HUES6 (cell line): ENCODE data around the gene TMEM208.

ENCODE experiments used
- H3K27ac ChIP-seq: 2 replicates; pipeline ENCODE4 v1.7.0; 2013; ENCODE audit warnings: low read depth, mild to moderate bottlenecking, low read length, inconsistent platforms
- H3K27me3 ChIP-seq: 2 replicates; pipeline ENCODE4 v1.6.1; 2013; ENCODE audit warnings: low read length; ENCODE audit not compliant: control insufficient read depth, insufficient read depth
- H3K36me3 ChIP-seq: 2 replicates; pipeline ENCODE4 v1.6.1; 2013; ENCODE audit warnings: low read length; ENCODE audit not compliant: control insufficient read depth, insufficient read depth
- H3K4me1 ChIP-seq: 2 replicates; pipeline ENCODE4 v1.6.1; 2013; ENCODE audit warnings: low read length; ENCODE audit not compliant: control insufficient read depth, insufficient read depth
- H3K4me3 ChIP-seq: 2 replicates; pipeline ENCODE4 v1.5.1; 2013; ENCODE audit warnings: low read depth, low read length
- H3K9ac ChIP-seq: one replicate; pipeline ENCODE4 v1.6.1; 2013; ENCODE audit warnings: mild to moderate bottlenecking, low read length
- H3K9me3 ChIP-seq: 2 replicates; pipeline ENCODE4 v1.6.1; 2013; ENCODE audit warnings: low read depth, low read length; ENCODE audit not compliant: control insufficient read depth, insufficient read depth

Gene TMEM208

DNA sequence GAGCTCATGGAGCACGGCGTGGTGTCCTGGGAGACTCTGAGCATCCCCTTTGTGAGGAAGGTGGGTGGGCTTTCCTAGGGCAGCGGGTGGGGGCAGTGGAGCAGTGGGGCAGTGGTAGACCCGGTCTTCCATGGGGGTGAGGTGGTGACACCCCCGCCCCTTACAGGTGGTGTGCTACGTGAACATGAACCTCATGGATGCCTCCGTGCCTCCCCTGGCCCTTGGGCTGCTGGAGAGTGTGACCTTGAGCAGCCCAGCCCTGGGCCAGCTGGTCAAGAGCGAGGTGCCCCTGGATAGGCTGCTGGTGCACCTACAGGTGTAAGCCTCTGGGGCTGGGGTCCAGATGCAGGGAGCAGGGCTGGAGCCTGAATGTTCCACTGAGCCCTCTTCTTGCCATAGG lies 26.4 kb upstream of the TMEM208 start:
- no peaks in the 10 kb centered on the region for H3K27me3 ChIP-seq
- no peaks in the 10 kb centered on the region for H3K9me3 ChIP-seq
- peaks cover 4% of the 10 kb centered on the region; the same call in 1 of the 2 replicates for H3K4me1 ChIP-seq
- H3K36me3 ChIP-seq: peaks cover 57% of the 10 kb centered on the region
- H3K27ac ChIP-seq: no peak overlapping the region
- no peak overlapping the region for H3K4me3 ChIP-seq
- no peak overlapping the region for H3K9ac ChIP-seq

DNA sequence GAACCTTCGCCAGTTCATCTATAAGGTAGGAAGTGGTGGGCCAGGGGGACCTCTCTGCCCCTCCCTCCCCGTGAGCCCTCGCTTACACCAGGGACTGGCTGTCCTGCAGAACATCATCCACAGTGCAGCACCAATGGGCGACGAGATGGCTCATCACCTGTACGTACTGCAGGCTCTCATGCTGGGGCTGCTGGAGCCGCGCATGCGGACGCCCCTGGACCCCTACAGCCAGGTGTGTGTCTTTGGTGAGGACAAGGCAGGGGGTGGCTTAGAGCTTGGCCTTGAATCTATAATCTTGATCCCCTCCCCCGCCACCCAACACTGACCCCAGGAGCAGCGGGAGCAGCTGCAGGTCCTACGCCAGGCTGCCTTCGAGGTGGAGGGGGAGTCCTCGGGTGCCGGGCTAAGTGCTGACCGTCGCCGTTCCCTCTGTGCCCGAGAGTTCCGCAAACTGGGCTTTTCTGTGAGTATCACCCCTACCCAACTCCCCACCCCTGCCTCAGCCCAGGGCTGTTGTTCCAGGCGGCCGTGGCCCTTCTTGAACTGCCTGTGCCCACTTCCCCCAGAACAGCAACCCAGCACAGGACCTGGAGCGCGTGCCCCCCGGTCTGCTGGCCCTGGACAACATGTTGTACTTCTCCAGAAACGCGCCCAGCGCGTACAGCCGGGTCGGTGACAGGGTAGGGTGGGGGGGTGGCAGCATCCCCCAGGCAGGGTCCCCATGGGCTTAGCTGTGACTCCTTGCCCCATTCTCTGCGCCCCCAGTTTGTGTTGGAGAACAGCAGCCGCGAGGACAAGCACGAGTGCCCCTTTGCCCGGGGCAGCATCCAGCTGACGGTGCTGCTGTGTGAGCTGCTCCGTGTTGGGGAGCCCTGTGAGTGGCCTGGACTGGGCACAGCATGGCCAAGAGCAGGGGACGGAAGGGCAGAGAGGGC lies 25.3 kb upstream of the TMEM208 start:
- H3K9ac ChIP-seq: no peak overlapping the region
- no peaks in the 10 kb centered on the region for H3K9me3 ChIP-seq
- no peaks in the 10 kb centered on the region for H3K27me3 ChIP-seq
- no peak overlapping the region for H3K27ac ChIP-seq
- no peak overlapping the region for H3K4me3 ChIP-seq
- peaks cover 8% of the 10 kb centered on the region; the same call in 1 of the 2 replicates for H3K4me1 ChIP-seq
- peaks cover 45% of the 10 kb centered on the region for H3K36me3 ChIP-seq

DNA sequence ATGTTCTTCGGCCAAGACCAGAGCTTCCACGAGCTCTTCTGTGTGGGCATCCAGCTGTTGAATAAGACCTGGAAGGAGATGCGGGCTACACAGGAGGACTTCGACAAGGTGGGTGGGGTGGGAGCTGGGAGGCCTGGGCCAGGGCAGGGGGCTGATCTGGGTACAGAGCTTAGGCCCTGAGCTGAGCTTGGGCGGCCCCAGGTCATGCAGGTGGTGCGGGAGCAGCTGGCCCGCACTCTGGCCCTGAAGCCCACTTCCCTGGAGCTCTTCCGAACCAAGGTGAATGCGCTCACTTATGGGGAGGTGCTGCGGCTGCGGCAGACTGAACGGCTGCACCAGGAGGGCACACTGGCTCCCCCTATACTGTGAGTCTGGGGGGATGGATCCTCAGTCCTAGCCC lies 24.5 kb upstream of the TMEM208 start:
- Histone ChIP-seq H3K36me3 (peaks cover 38% of the 10 kb centered on the region), H3K27me3 (no peaks in the 10 kb centered on the region)

DNA sequence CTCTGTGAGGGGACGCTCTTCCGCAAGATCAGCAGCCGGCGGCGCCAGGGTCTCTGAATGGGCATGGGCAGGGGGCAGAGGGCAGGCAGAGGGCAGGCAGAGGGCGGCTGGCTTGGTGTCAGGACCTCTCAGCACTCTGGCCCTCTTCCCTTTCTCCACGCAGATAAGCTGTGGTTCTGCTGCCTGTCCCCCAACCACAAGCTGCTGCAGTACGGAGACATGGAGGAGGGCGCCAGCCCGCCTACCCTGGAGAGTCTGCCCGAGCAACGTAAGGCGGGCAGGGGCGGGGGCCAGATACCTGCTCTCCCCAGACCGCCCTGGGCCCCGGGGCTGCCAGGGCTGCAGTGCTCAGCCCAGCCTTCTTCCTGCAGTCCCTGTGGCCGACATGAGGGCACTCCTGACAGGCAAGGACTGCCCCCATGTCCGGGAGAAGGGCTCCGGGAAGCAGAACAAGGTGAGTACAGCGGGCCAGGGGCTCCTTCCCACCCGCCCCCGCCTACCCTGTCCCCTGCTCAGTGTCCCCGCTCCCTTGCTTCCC lies 23.9 kb upstream of the TMEM208 start:
- H3K36me3 ChIP-seq: peaks cover 32% of the 10 kb centered on the region
- H3K4me3 ChIP-seq: no peak overlapping the region
- H3K9ac ChIP-seq: no peak overlapping the region
- no peaks in the 10 kb centered on the region for H3K9me3 ChIP-seq
- H3K4me1 ChIP-seq: peaks cover 17% of the 10 kb centered on the region
- H3K27me3 ChIP-seq: no peaks in the 10 kb centered on the region
- no peak overlapping the region for H3K27ac ChIP-seq

More for the DNA sequence above, 24.5 kb upstream of the TMEM208 start:
- no peak overlapping the region for H3K27ac ChIP-seq
- H3K9me3 ChIP-seq: no peaks in the 10 kb centered on the region
- H3K4me1 ChIP-seq: peaks cover 15% of the 10 kb centered on the region
- H3K9ac ChIP-seq: no peak overlapping the region
- H3K4me3 ChIP-seq: no peak overlapping the region

DNA sequence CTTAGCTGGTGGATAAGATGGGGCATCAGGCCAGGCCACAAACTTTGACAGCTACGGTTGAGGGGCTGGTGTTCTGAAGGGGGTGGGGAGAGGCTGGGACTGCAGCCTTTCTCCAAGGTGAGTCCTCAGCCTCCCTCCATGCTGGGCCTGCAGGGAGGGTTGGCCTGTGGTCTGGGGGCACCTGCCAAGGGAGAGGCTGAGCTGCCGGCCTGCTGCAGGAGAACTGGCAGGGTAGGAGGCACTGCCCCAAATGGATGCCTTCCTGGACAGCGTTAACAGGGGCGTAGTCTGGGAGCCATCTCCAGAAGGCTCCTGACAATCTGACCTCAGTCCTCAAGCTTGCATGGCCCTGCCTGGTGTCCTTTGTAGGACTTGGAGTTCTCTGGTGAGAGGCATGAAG lies 22.9 kb upstream of the TMEM208 start:
- peaks cover 30% of the 10 kb centered on the region for H3K36me3 ChIP-seq

DNA sequence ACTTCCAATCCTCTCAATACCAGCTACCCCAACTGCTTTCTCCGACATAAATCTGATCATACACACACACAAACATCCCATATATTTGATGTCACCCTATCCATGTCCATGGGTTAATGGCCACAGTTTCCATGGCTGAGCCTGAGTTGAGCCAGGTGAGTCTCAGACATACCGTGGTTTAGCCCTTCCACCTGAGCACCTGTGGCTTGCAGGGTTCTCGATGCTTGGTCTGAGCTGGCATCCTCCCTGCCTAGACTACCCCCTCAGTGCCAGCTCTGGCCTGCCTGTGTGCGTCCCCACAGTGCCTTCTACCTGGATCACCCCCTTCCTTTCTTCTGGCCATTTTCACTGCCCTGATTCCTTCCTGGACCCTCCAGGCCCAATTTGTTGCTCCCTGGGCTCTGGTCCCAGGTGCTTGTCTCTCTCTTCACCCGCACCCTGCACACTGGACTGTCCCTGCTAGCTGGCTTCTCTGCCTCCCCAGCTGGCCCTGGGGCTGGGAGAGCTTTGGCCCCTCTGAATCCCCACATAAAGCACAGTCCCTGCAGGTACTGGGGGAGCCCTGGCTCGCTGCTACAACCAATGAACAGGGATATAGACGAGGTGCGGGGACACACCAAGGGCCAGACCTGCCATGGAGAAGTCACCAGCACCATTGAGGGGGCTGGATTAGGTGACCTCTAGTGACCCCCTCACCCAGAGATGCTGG lies 20.6 kb upstream of the TMEM208 start:
- Histone ChIP-seq H3K4me1 (peaks cover 13% of the 10 kb centered on the region), H3K27me3 (no peaks in the 10 kb centered on the region), H3K9me3 (no peaks in the 10 kb centered on the region), H3K4me3 (no peak overlapping the region), H3K27ac (no peak overlapping the region), H3K36me3 (peaks cover 28% of the 10 kb centered on the region), H3K9ac (no peak overlapping the region)

More for the DNA sequence above, 22.9 kb upstream of the TMEM208 start:
- Histone ChIP-seq H3K9me3 (no peaks in the 10 kb centered on the region), H3K27me3 (no peaks in the 10 kb centered on the region), H3K27ac (no peak overlapping the region), H3K9ac (no peak overlapping the region), H3K4me1 (peaks cover 13% of the 10 kb centered on the region), H3K4me3 (no peak overlapping the region)

DNA sequence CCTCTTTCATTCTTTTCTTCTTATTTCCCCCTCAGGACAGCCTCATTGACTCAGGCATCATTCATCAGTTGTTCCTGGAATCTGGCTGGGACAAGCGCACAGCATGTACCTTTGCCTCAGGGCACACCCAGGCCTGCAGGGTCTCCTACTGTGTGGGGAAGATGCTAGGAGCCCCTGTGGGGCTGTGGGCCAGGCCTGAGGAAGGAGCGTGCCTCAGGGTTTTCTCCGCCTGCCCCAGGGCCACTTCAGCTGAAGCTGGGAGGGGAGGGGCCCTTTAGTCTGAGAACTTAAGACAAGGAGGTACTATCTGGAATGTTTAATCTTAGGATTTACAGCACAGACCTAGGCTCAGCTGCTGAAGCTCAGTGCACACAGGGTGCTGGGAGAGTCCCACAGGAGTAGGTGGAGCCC lies 20.1 kb upstream of the TMEM208 start:
- Histone ChIP-seq H3K4me1 (peaks cover 13% of the 10 kb centered on the region), H3K9ac (peak overlapping the region; percentile 37), H3K9me3 (no peaks in the 10 kb centered on the region), H3K4me3 (no peak overlapping the region), H3K27me3 (no peaks in the 10 kb centered on the region), H3K27ac (no peak overlapping the region), H3K36me3 (peaks cover 22% of the 10 kb centered on the region)

DNA sequence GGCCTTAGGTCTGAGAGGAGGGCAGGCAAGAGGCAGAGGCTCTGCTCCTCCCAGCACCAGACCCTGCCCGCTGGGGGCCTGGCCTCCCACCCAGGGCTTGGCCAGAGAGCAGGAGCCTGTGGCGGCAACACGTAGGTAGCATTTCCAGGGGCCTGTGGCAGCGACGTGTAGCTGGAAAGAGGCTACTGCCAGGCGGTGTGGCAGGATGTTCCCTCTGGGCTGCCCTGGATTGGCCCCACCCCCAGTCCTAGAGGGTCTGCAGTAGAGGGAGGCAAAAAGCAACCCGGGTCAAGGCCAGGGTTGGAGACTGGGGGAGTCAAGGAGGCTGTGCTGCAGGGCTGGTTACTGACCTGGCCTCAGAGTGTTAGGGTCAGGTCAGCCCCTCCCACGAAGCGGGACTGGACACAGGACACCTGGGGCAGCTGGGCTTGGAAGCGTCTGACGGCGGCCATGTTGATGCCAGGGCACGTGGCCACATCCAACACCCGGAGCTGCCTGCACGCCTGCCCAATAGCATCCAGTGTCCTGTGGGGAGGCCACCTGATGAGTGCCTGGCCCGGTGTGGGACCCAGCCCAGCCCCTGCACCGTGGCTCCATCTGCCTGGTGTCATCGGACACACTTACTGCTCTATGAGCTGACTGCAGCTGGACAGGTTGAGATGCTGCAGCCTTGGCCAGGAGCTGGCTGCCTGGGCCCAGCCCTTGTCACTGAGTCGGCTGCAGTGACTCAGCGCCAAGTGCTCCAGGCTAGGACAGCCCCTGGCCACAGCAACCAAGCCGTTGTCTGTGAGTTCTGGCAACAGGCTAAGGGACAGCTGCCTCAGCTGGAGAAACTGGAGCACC lies 19.5 kb upstream of the TMEM208 start:
- peaks cover 13% of the 10 kb centered on the region for H3K4me1 ChIP-seq
- peak overlapping the region; percentile 37 for H3K9ac ChIP-seq
- no peaks in the 10 kb centered on the region for H3K27me3 ChIP-seq
- H3K9me3 ChIP-seq: no peaks in the 10 kb centered on the region
- peaks cover 16% of the 10 kb centered on the region for H3K36me3 ChIP-seq
- no peak overlapping the region for H3K27ac ChIP-seq
- no peak overlapping the region for H3K4me3 ChIP-seq

DNA sequence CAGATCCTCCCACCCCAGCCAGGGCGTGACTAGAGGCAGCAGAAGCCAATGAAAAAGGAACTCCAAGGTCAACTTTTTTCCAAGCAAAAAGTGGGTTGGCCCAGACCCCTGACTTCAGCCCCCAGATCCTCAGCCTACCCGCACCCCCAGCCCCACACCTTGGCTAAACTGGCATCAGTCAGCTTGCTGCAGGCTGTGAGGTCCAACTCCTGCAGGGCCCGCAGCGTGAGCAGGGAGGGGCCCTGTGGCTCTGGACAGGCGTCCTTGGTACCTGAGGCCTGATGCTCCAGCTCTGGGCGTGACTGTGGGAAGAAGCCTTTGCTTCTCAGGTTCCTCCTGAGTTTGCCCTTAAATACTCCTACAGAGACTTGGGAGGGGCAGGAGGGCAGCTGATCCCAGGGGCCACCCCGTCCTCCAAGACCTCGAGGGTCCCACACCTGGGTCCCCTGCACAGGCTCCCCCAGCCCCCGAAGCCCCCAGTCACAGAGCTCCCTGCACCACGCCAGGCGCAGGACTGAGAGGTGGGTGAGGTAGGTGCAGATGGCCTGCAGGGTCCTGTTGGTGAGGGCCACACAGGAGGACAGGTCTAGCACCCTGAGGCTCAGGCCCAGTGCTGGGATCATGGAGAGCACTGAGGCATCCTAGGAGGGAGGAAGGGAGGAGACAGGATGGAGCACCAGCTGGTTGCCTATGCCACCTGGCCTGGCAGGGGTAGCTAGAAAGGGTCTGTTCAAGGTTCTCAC lies 18.6 kb upstream of the TMEM208 start:
- no peak overlapping the region for H3K27ac ChIP-seq
- peaks cover 9% of the 10 kb centered on the region for H3K36me3 ChIP-seq
- no peaks in the 10 kb centered on the region for H3K9me3 ChIP-seq
- H3K4me3 ChIP-seq: no peak overlapping the region
- no peak overlapping the region for H3K9ac ChIP-seq
- peaks cover 13% of the 10 kb centered on the region for H3K4me1 ChIP-seq
- peaks cover 3% of the 10 kb centered on the region; the same call in 1 of the 2 replicates for H3K27me3 ChIP-seq

DNA sequence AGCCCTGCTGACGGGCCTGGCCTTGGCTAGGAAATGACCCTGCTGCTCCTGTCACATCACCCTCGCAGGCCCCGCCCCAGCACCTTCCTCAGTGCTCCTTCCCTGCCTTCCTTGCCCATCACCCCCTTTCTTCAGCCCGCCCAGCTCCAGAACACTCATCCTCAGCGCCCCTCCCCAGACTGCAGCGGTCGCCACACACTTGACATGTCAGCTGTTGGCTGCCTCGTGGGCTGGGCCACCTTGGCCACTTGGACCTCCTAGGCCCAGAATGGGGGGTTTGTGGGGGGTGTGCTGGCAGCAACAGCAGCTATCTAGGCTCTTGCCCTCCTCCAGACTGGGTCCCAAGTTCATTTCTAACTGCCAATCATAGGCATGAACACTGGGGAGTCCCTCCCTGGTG lies 17.4 kb upstream of the TMEM208 start:
- no peak overlapping the region for H3K27ac ChIP-seq
- no peak overlapping the region for H3K9ac ChIP-seq
- H3K4me1 ChIP-seq: peaks cover 13% of the 10 kb centered on the region
- no peaks in the 10 kb centered on the region for H3K36me3 ChIP-seq
- H3K27me3 ChIP-seq: peaks cover 6% of the 10 kb centered on the region; the same call in 1 of the 2 replicates
- no peak overlapping the region for H3K4me3 ChIP-seq
- no peaks in the 10 kb centered on the region for H3K9me3 ChIP-seq
